Smooth muscle cell (in vitro differentiated cells): ENCODE measurements around the gene ARL8B. TPM values are rescaled to one million over a fixed set of nuclear protein-coding genes. Genes with fewer than 3 reads are reported as not detected.

ENCODE experiments used
- DNase-seq: peaks from one replicate; lab custom pipeline; 2025; ENCODE audit not compliant: unreplicated experiment; lab: John Stamatoyannopoulos, UW
- H2AFZ ChIP-seq: fragments of 200-600 bp; sonication (generic); 2 replicates; pipeline ENCODE4 v1.6.0; 2016; ENCODE audit warnings: antibody characterized with exemption, low read depth, mild to moderate bottlenecking
- H3F3A ChIP-seq: fragments of 200-600 bp; sonication (generic); 2 replicates; pipeline ENCODE4 v1.6.0; 2017; ENCODE audit warnings: antibody characterized with exemption, low read depth
- H3K27ac ChIP-seq: fragments of 200-600 bp; sonication (generic); 2 replicates; pipeline ENCODE4 v1.5.1; 2016; ENCODE audit warnings: low read depth, mild to moderate bottlenecking
- H3K27me3 ChIP-seq: fragments of 200-600 bp; sonication (generic); 2 replicates; pipeline ENCODE4 v1.6.1; 2016; ENCODE audit warnings: low read depth, mild to moderate bottlenecking
- H3K36me3 ChIP-seq: fragments of 200-600 bp; sonication (generic); 2 replicates; pipeline ENCODE4 v1.5.1; 2016; ENCODE audit warnings: low read depth
- H3K4me1 ChIP-seq: fragments of 200-600 bp; sonication (generic); 2 replicates; pipeline ENCODE4 v1.5.1; 2016; ENCODE audit warnings: low read depth
- H3K4me2 ChIP-seq: fragments of 200-600 bp; sonication (generic); 2 replicates; pipeline ENCODE4 v1.6.0; 2016; ENCODE audit warnings: mild to moderate bottlenecking
- H3K4me3 ChIP-seq: fragments of 200-600 bp; sonication (generic); 2 replicates; pipeline ENCODE4 v1.5.1; 2016; ENCODE audit warnings: mild to moderate bottlenecking
- H3K79me2 ChIP-seq: fragments of 200-600 bp; sonication (generic); 2 replicates; pipeline ENCODE4 v1.6.0; 2016; ENCODE audit warnings: low read depth, mild to moderate bottlenecking
- H3K9ac ChIP-seq: fragments of 200-600 bp; sonication (generic); 2 replicates; pipeline ENCODE4 v1.6.0; 2016; ENCODE audit warnings: low read depth
- H3K9me3 ChIP-seq: fragments of 200-600 bp; sonication (generic); replicated peaks from 2 replicates; pipeline ENCODE4 v1.5.1; 2016; ENCODE audit warnings: low read depth
- H4K20me1 ChIP-seq: fragments of 200-600 bp; sonication (generic); 2 replicates; pipeline ENCODE4 v1.6.0; 2016; ENCODE audit warnings: low read depth
- WGBS: methylation state at CpG from one replicate; pipeline ENCODE4 v1.1.7; 2016; ENCODE audit warnings: low lambda C conversion rate; 5-methylcytosine and 5-hydroxymethylcytosine counted together
- polyA plus RNA-seq: library from polyadenylated mRNA; unstranded; fragments of >200 nt; fragmentation: Nextera tagmentation; extraction: Ambion mirVana; gene quantifications from 2 replicates; pipeline ENCODE4 v1.2.1, GENCODE V29; 2016
- total RNA-seq: library from RNA; depleted of rRNA; stranded (reverse); fragments of >200 nt; gene quantifications from 2 replicates; pipeline ENCODE4 v1.2.3, GENCODE V29; 2014
- TF ChIP-seq, protein P1 (sequence below): fragments of 200-600 bp; sonication (generic); IDR thresholded peaks from 2 replicates; pipeline ENCODE4 v1.5.1; 2017; ENCODE audit warnings: borderline replicate concordance, mild to moderate bottlenecking, antibody characterized with exemption; ENCODE audit not compliant: insufficient read depth, poor library complexity, severe bottlenecking

ARL8B gene
- total and polyA plus RNA-seq, 2 experiments from 2014 or later = 33.6 to 95.0 TPM

DNA sequence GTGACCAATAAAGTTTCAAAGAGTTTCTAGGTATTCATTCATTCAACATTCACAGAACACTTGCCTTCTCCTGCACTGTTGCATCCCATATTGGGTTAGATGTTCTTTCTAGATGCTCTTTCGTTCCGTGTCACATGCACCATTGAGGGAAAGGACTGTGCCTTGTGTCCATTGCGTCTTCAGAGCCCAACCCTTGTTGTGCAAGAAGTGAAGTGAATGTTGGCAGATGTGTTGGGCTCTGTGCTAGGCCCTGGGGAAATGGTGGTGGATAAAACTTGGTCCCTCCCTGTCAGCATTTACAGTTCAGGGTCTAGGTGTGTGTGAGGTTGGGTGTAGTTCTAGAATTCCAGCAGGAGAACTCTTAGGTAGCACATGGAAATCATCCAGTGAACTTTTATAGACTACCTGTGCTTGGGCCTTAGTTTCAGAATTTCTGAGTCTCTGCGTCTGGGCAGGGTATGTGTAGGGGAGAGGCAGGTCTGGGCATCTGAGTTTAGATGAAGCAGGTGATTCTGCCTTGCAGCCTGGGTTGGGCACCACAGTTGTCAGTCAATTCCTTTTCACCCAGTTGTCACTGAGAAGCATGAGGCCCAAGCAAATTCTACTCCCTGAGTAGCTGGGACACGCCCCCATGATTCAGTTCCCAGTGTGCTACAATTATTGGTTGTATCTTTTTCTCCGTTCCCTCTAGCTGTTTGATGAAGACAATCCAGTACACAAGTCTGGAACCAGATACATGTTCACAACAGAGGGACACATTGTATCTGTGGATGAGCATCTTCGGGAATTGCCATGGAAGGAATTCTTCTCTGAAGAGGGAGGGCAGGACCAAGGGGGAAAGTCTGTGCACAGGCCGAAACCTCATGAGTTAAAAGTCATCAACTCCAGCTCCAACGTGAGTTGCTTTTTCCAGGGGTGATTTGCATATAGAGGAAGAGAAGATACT is 90.8 kb downstream of the ARL8B start:
- TF ChIP-seq, protein P1, sequence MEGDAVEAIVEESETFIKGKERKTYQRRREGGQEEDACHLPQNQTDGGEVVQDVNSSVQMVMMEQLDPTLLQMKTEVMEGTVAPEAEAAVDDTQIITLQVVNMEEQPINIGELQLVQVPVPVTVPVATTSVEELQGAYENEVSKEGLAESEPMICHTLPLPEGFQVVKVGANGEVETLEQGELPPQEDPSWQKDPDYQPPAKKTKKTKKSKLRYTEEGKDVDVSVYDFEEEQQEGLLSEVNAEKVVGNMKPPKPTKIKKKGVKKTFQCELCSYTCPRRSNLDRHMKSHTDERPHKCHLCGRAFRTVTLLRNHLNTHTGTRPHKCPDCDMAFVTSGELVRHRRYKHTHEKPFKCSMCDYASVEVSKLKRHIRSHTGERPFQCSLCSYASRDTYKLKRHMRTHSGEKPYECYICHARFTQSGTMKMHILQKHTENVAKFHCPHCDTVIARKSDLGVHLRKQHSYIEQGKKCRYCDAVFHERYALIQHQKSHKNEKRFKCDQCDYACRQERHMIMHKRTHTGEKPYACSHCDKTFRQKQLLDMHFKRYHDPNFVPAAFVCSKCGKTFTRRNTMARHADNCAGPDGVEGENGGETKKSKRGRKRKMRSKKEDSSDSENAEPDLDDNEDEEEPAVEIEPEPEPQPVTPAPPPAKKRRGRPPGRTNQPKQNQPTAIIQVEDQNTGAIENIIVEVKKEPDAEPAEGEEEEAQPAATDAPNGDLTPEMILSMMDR = no peak
- no peaks in the 10 kb centered on the region for H3K4me1 ChIP-seq
- H3K9ac ChIP-seq = no peak overlapping the region
- H3K27ac ChIP-seq = no peak overlapping the region
- 84% methylated on average over 9 of the region's 9 CpGs for WGBS
- no peak overlapping the region for H3K4me3 ChIP-seq
- H3K36me3 ChIP-seq = peaks cover 38% of the 10 kb centered on the region
- peaks cover 19% of the 10 kb centered on the region for H4K20me1 ChIP-seq
- peaks cover 5% of the 10 kb centered on the region for H3F3A ChIP-seq
- no peak overlapping the region for H2AFZ ChIP-seq
- no peak for DNase-seq
- H3K9me3 ChIP-seq = no peaks in the 10 kb centered on the region
- no peaks in the 10 kb centered on the region for H3K27me3 ChIP-seq
- no peak overlapping the region for H3K4me2 ChIP-seq
- no peaks in the 10 kb centered on the region for H3K79me2 ChIP-seq

DNA sequence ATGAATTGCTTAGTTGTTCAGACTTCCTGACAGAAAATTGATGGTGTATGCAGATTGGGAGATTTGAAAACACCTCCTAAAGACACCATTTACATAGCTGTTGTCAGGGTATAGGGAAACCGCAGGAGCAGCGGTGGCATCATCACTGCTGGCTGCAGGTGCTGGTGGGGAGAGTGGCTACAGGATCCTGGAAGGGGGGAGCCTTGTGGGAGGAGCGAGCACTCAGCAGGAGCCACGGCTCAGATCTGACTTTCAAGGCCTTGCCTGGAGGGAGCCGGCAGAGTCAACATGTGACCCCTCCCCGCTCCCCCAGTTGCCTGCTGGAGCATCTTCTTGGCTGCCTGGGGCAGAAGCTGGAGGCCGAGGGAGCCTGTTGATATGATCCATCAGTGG is 91.5 kb downstream of the ARL8B start:
- 81% methylated on average over 7 of the region's 7 CpGs for WGBS
- peaks cover 5% of the 10 kb centered on the region for H3F3A ChIP-seq
- H3K27me3 ChIP-seq = no peaks in the 10 kb centered on the region
- peaks cover 22% of the 10 kb centered on the region for H4K20me1 ChIP-seq
- H3K9me3 ChIP-seq = no peaks in the 10 kb centered on the region
- no peak overlapping the region for H3K9ac ChIP-seq
- no peak overlapping the region for H3K27ac ChIP-seq
- TF ChIP-seq, protein P1 = no peak
- H2AFZ ChIP-seq = no peak overlapping the region
- no peaks in the 10 kb centered on the region for H3K79me2 ChIP-seq
- H3K4me3 ChIP-seq = no peak overlapping the region
- H3K36me3 ChIP-seq = peaks cover 36% of the 10 kb centered on the region
- no peak for DNase-seq
- H3K4me2 ChIP-seq = no peak overlapping the region
- no peaks in the 10 kb centered on the region for H3K4me1 ChIP-seq

DNA sequence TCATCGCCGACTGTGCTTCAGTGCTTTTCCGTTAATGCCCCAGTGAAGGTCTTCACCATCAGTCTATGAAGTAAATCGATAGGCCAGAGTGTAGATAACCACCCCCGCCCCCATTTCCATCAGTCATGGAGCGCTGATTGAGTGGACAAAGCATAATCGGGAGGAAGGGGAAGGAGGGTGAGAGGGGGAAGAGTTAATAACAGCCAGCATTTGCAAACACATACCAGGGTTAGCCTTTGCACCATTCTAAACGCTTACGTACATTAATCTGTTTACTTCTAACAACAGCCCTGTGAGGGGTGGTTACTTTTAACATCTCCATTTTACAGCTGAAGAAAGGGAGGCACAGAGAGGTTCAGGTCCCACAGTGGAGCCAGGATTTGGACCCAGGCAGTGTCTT is 92.3 kb downstream of the ARL8B start:
- H3K4me2 ChIP-seq = no peak overlapping the region
- peaks cover 30% of the 10 kb centered on the region for H3K36me3 ChIP-seq
- no peak for DNase-seq
- no peaks in the 10 kb centered on the region for H3K79me2 ChIP-seq
- no peaks in the 10 kb centered on the region for H3K9me3 ChIP-seq
- H2AFZ ChIP-seq = no peak overlapping the region
- H3K4me3 ChIP-seq = no peak overlapping the region
- no peak overlapping the region for H3K27ac ChIP-seq
- 96% methylated on average over 9 of the region's 9 CpGs for WGBS
- H3K27me3 ChIP-seq = no peaks in the 10 kb centered on the region
- TF ChIP-seq, protein P1 = no peak
- no peak overlapping the region for H3K9ac ChIP-seq
- H3F3A ChIP-seq = peaks cover 5% of the 10 kb centered on the region
- H4K20me1 ChIP-seq = peaks cover 25% of the 10 kb centered on the region
- peaks cover under 1% of the 10 kb centered on the region for H3K4me1 ChIP-seq
